Upper lobe of right lung (tissue), 1 donor: ENCODE data around the gene IGF1R. TPM values are rescaled to one million over a fixed set of nuclear protein-coding genes. Genes with fewer than 3 reads are reported as not detected.

Experiments used
- ATAC-seq: fragments of 200-7000 bp; cut with Tn5 transposase; one replicate; pipeline ENCODE4 v1.9.1; 2020; ENCODE audit warnings: mild to moderate bottlenecking, moderate library complexity
- DNase-seq: peaks from one replicate; pipeline ENCODE4 v3.0.0-alpha.2; 2020
- H3K27ac ChIP-seq: fragments of 200-600 bp; one replicate; pipeline ENCODE4 v1.8.0; 2022
- H3K27me3 ChIP-seq: fragments of 200-600 bp; one replicate; pipeline ENCODE4 v1.8.0; 2022; ENCODE audit warnings: mild to moderate bottlenecking
- H3K36me3 ChIP-seq: fragments of 200-600 bp; one replicate; pipeline ENCODE4 v1.8.0; 2022
- H3K4me1 ChIP-seq: fragments of 200-600 bp; one replicate; pipeline ENCODE4 v1.8.0; 2022
- H3K4me3 ChIP-seq: fragments of 200-600 bp; one replicate; pipeline ENCODE4 v1.8.0; 2022; ENCODE audit warnings: mild to moderate bottlenecking
- H3K9me3 ChIP-seq: fragments of 200-600 bp; one replicate; pipeline ENCODE4 v1.8.0; 2022
- CTCF ChIP-seq: fragments of 200-600 bp; IDR thresholded peaks from one replicate; pipeline ENCODE4 v1.8.0; 2022; ENCODE audit warnings: antibody characterized with exemption
- intact Hi-C: fragments of 100-400 bp; cut with DNase I; formaldehyde crosslinking; loops from one replicate; pipeline ENCODE4 v1.11.0; 2022
- total RNA-seq: library from RNA; stranded (reverse); fragmentation: NEBNext Ultra II Directional; extraction: Animal tissue kit (Norgen Biotek cat#: 25700); gene quantifications from one replicate; pipeline ENCODE4 v1.2.1, GENCODE V29; 2021
- donor health status: DM: no; HTN: yes; CAD: no; lungs with severe emphysema.

IGF1R gene
- total RNA-seq, 1 donor from 2014 or later: 40.0 TPM

- TF ChIP-seq CTCF: no peak
- H3K4me3 ChIP-seq: no peak overlapping the region
- ATAC-seq (no peak), DNase-seq (no peak)
- H3K27ac ChIP-seq: no peak overlapping the region
- H3K9me3 ChIP-seq: no peaks in the 10 kb centered on the region
- no peaks in the 10 kb centered on the region for H3K27me3 ChIP-seq
- intact Hi-C loops: no loop called here
- peaks cover 62% of the 10 kb centered on the region for H3K36me3 ChIP-seq
- no peaks in the 10 kb centered on the region for H3K4me1 ChIP-seq
These were observed 289.7 kb downstream of the IGF1R start for GRCh38 chr15:98938105-98938417.

- TF ChIP-seq CTCF: no peak
These were observed 290.5 kb downstream of the IGF1R start for GRCh38 chr15:98938799-98939198.

GRCh38 chr15:98939311-98940080 is 291.2 kb downstream of the IGF1R start:
- ATAC-seq: no peak
- intact Hi-C loops: no loop called here
- no peak overlapping the region for H3K27ac ChIP-seq

More at GRCh38 chr15:98938799-98939198, 290.5 kb downstream of the IGF1R start:
- no peak for DNase-seq
- ATAC-seq: no peak
- no peaks in the 10 kb centered on the region for H3K9me3 ChIP-seq
- H3K27ac ChIP-seq: no peak overlapping the region
- peaks cover 57% of the 10 kb centered on the region for H3K36me3 ChIP-seq
- no peak overlapping the region for H3K4me3 ChIP-seq
- H3K27me3 ChIP-seq: no peaks in the 10 kb centered on the region
- no peaks in the 10 kb centered on the region for H3K4me1 ChIP-seq
- intact Hi-C loops: no loop called here

GRCh38 chr15:98941595-98942255 is 293.4 kb downstream of the IGF1R start:
- Histone ChIP-seq H3K4me1 (no peaks in the 10 kb centered on the region), H3K36me3 (peaks cover 53% of the 10 kb centered on the region), H3K4me3 (no peak overlapping the region), H3K27me3 (no peaks in the 10 kb centered on the region), H3K27ac (peak overlapping the region; percentile 28), H3K9me3 (no peaks in the 10 kb centered on the region)
- peak; percentile 75 for ATAC-seq
- no peak for TF ChIP-seq CTCF
- no peak for DNase-seq
- intact Hi-C loops: no loop called here

More at GRCh38 chr15:98939311-98940080, 291.2 kb downstream of the IGF1R start:
- Histone ChIP-seq H3K27me3 (no peaks in the 10 kb centered on the region), H3K9me3 (no peaks in the 10 kb centered on the region), H3K4me1 (no peaks in the 10 kb centered on the region), H3K4me3 (no peak overlapping the region), H3K36me3 (peaks cover 51% of the 10 kb centered on the region)
- DNase-seq: no peak
- no peak for TF ChIP-seq CTCF

- Histone ChIP-seq H3K4me1 (peaks cover 5% of the 10 kb centered on the region), H3K4me3 (no peak overlapping the region), H3K36me3 (peaks cover 53% of the 10 kb centered on the region), H3K27me3 (no peaks in the 10 kb centered on the region), H3K9me3 (no peaks in the 10 kb centered on the region), H3K27ac (no peak overlapping the region)
- intact Hi-C loops: no loop called here
- no peak for TF ChIP-seq CTCF
- ATAC-seq (no peak), DNase-seq (no peak)
These were observed 294.1 kb downstream of the IGF1R start for GRCh38 chr15:98942431-98942830.
